Activated naive CD4-positive, alpha-beta T cell treated with anti-CD3 and anti-CD28 coated beads, Interleukin-2, amount 50 U/mL, for 24 hours (primary cell): ENCODE results near the gene CEP170B.
"Not testable (repeated sequence)": the region's sequence is repeated elsewhere in the genome, so short reads cannot be mapped to it uniquely, and the experiment has no call there.

Experiments
- H3K27ac Mint-ChIP-seq: one replicate; pipeline ENCODE4 v1.8.0; 2021; ENCODE audit warnings: mild to moderate bottlenecking, mixed read lengths
- H3K27me3 Mint-ChIP-seq: one replicate; pipeline ENCODE4 v1.8.0; 2021; ENCODE audit warnings: mixed read lengths
- H3K36me3 Mint-ChIP-seq: one replicate; pipeline ENCODE4 v1.8.0; 2021; ENCODE audit warnings: mixed read lengths
- H3K4me1 Mint-ChIP-seq: one replicate; pipeline ENCODE4 v1.8.0; 2021; ENCODE audit warnings: mixed read lengths
- H3K4me3 Mint-ChIP-seq: one replicate; pipeline ENCODE4 v1.8.0; 2021; ENCODE audit warnings: mild to moderate bottlenecking, mixed read lengths
- H3K9me3 Mint-ChIP-seq: one replicate; pipeline ENCODE4 v1.8.0; 2021; ENCODE audit warnings: mixed read lengths

CEP170B gene

DNA sequence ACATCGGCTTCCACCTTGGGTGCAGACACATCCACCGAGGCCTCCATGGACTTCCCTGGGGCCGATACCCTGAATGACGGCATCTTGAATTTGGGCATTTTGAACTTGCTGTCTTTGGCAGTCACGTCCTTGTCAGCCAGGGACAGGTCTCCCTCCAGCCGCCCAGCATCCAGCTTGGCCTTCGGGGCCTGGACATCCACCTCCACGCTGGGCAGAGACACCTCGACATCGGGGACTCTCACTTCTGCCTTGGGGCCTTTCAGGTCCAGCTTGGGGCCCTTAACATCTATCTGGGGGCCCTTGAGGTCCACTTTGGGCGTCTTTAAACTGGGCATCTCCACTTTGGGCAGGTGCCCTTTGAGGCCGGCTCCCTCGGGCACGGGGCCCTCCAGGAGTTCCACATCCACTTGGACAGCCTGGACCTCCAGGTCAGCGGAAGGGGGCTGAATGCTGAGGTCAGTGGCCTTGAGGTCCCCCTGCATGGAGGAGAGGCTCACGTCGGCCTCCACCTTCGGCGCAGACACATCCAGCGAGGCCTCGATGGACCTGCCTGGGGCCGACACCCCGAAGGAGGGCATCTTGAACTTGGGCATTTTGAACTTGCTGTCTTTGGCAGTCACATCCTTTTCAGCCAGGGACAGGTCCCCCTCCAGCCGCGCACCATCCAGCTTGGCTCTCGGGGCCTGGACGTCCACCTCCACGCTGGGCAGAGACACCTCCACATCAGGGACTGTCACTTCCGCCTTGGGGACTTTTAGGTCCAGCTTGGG, 79.6 kb downstream of the CEP170B start:
- H3K4me1 Mint-ChIP-seq, H3K4me3 Mint-ChIP-seq: not testable (repeated sequence)

DNA sequence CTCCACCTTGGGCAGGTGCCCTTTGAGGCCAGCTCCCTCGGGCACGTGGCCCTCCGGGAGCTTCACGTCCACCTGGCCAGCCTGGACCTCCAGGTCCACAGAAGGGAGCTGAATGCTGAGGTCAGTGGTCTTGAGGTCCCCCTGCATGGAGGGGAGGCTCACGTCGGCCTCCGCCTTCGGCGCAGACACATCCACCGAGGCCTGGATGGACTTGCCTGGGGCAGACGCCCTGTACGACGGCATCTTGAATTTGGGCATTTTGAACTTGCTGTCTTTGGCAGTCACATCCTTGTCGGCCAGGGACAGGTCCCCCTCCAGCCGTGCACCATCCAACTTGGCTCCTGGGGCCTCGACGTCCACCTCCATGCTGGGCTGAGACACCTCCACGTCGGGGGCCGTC, 80.2 kb downstream of the CEP170B start:
- H3K9me3 Mint-ChIP-seq, H3K27me3 Mint-ChIP-seq, H3K27ac Mint-ChIP-seq, H3K4me3 Mint-ChIP-seq, H3K36me3 Mint-ChIP-seq, H3K4me1 Mint-ChIP-seq: not testable (repeated sequence)

More for the DNA sequence above, 79.6 kb downstream of the CEP170B start:
- not testable (repeated sequence) for H3K27ac Mint-ChIP-seq, H3K9me3 Mint-ChIP-seq, H3K27me3 Mint-ChIP-seq, H3K36me3 Mint-ChIP-seq
